ENCODE measurements around the gene PIK3C2G.

The PIK3C2G gene

DNA sequence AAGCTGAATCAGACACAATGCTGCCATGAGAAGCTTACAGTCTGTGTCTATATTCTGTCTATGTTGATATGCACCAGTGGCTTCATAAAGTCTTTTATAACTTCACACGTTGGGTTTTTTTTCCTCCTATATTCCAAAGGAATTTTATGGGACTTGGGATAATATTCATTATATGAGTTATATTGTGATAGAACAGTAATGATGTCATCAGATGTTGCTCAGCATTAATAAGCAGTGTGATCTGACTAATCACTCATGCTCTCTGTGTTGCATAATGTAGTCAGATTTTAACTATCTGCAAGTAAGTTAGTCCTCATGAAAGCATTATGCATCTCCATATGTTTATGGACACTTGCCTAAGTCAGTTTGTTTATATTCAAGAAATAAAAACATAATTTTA lies 316.9 kb downstream of the PIK3C2G start:
- H3K27ac ChIP-seq (ENCODE audit: low read depth, low read length): no peak overlapping the region
- H3K4me2 ChIP-seq (ENCODE audit: low read length): no peak overlapping the region
- H3K4me1 ChIP-seq (ENCODE audit: control insufficient read depth, low read length): no peaks in the 10 kb centered on the region
- no peaks in the 10 kb centered on the region for H3K36me3 ChIP-seq (ENCODE audit: control insufficient read depth, low read length)
- TF ChIP-seq CTCF (IDR thresholded peaks at IDR 0.05; ENCODE audit: low read depth, low read length, poor library complexity, severe bottlenecking): no peak
- TF ChIP-seq EZH2phosphoT487 (IDR thresholded peaks at IDR 0.05; ENCODE audit: borderline replicate concordance, low read length): no peak
- H3K9me2 ChIP-seq (replicated peaks; ENCODE audit: control insufficient read depth, low read length): no peaks in the 10 kb centered on the region
- no peak overlapping the region for H3K4me3 ChIP-seq (ENCODE audit: low read length)
- H4K20me1 ChIP-seq (ENCODE audit: control insufficient read depth, insufficient read depth, low read depth, low read length): no peaks in the 10 kb centered on the region
- no peaks in the 10 kb centered on the region for H3F3A ChIP-seq (ENCODE audit: control insufficient read depth, insufficient read depth)
- H3K27me3 ChIP-seq (ENCODE audit: control insufficient read depth, low read length): no peaks in the 10 kb centered on the region
- H3K79me2 ChIP-seq (ENCODE audit: control insufficient read depth, low read length): no peaks in the 10 kb centered on the region
- no peaks in the 10 kb centered on the region for H3K9me3 ChIP-seq (ENCODE audit: control insufficient read depth, insufficient read depth, low read length)

DNA sequence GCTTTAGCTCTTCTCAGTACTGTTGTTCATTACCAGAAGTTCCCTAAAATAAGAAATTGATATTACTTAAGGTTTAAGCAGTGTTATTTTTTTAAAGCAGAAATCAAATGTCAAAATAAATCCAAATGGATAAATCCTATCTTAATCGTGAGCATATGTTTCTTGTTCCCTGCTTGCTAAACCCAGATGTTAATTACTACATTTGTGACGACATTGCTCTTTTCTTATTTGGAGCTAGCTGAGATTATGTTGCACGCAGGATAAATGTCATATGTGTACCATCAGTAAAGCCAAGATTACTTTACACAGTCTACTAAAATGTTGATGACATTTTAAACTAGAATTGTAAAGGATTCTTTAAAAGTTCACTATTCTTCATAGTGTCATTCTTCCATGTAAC lies 319.0 kb downstream of the PIK3C2G start:
- Histone ChIP-seq H4K20me1 (ENCODE audit: control insufficient read depth, insufficient read depth, low read depth, low read length) (no peaks in the 10 kb centered on the region), H3K4me3 (ENCODE audit: low read length) (no peak overlapping the region), H3K79me2 (ENCODE audit: control insufficient read depth, low read length) (no peaks in the 10 kb centered on the region), H3K4me2 (ENCODE audit: low read length) (no peak overlapping the region), H3K27me3 (ENCODE audit: control insufficient read depth, low read length) (no peaks in the 10 kb centered on the region), H3K4me1 (ENCODE audit: control insufficient read depth, low read length) (no peaks in the 10 kb centered on the region), H3K36me3 (ENCODE audit: control insufficient read depth, low read length) (no peaks in the 10 kb centered on the region), H3K27ac (ENCODE audit: low read depth, low read length) (no peak overlapping the region), H3K9me3 (ENCODE audit: control insufficient read depth, insufficient read depth, low read length) (no peaks in the 10 kb centered on the region), H3F3A (ENCODE audit: control insufficient read depth, insufficient read depth) (no peaks in the 10 kb centered on the region), H3K9me2 (replicated peaks; ENCODE audit: control insufficient read depth, low read length) (no peaks in the 10 kb centered on the region)
- TF ChIP-seq EZH2phosphoT487 (IDR thresholded peaks at IDR 0.05; ENCODE audit: borderline replicate concordance, low read length) (no peak), CTCF (IDR thresholded peaks at IDR 0.05; ENCODE audit: low read depth, low read length, poor library complexity, severe bottlenecking) (no peak)

DNA sequence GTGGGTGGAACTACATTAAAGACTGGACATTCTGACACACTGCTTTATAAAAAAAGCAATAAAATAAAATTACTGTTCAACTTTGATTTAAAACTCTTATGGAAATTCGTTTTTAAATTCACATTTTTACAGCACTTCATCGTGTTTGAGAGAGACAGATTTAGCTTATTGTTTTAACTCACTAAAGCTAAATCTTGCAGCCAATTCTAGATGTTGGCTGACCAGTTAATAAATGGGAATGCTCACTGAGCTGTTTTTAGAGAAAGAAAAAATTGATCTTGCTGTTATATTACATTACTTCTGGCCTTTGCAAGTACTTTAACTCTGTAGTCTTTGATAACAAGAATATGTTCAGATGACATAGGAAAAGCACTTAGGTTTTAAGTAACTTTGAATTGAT lies 319.4 kb downstream of the PIK3C2G start:
- Histone ChIP-seq H3K4me3 (ENCODE audit: low read length) (no peak overlapping the region), H3K9me3 (ENCODE audit: control insufficient read depth, insufficient read depth, low read length) (no peaks in the 10 kb centered on the region), H3K4me2 (ENCODE audit: low read length) (no peak overlapping the region), H3K27ac (ENCODE audit: low read depth, low read length) (no peak overlapping the region), H3K36me3 (ENCODE audit: control insufficient read depth, low read length) (no peaks in the 10 kb centered on the region), H3K4me1 (ENCODE audit: control insufficient read depth, low read length) (no peaks in the 10 kb centered on the region), H4K20me1 (ENCODE audit: control insufficient read depth, insufficient read depth, low read depth, low read length) (no peaks in the 10 kb centered on the region), H3K9me2 (replicated peaks; ENCODE audit: control insufficient read depth, low read length) (no peaks in the 10 kb centered on the region), H3K79me2 (ENCODE audit: control insufficient read depth, low read length) (no peaks in the 10 kb centered on the region), H3K27me3 (ENCODE audit: control insufficient read depth, low read length) (no peaks in the 10 kb centered on the region), H3F3A (ENCODE audit: control insufficient read depth, insufficient read depth) (no peaks in the 10 kb centered on the region)
- TF ChIP-seq CTCF (IDR thresholded peaks at IDR 0.05; ENCODE audit: low read depth, low read length, poor library complexity, severe bottlenecking) (no peak), EZH2phosphoT487 (IDR thresholded peaks at IDR 0.05; ENCODE audit: borderline replicate concordance, low read length) (no peak)
